CD4-positive, alpha-beta T cell treated with Interleukin-15 for 4 hours (primary cell): ENCODE measurements around the gene CRTC3.

Source experiments
- DNase-seq: peaks from one replicate; pipeline ENCODE4 v3.0.0-alpha.2; 2020; ENCODE audit warnings: low spot score

Gene CRTC3

DNA sequence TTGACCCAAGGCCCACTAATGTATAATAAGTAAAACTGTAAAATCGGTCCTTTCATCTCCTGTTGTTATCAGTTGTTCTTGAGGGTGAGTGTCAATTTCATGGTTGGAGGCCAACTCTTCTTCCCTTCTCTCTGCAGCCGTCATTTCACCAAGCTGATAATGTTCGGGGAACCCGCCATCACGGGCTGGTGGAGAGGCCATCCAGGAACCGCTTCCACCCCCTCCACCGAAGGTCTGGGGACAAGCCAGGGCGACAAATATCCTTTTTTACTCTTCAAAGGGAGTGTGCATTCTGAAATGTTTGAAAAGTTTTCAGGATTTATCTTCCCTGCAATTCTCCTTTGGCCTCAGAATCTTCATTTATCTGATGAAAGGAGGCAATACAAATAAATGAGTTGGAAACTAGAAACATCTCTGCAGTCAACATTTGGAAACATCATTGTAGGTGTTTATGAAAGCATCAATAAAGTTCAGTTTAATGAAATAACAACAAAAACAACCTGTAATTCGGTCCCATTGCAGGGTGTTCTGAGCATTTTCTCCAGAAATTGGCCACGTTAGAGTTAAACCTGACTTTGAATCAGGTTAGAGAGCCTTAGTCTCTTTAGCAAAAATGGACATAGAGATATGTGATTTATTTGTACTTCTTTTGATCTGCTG, 63.9 kb downstream of the CRTC3 start:
- no peak for DNase-seq

DNA sequence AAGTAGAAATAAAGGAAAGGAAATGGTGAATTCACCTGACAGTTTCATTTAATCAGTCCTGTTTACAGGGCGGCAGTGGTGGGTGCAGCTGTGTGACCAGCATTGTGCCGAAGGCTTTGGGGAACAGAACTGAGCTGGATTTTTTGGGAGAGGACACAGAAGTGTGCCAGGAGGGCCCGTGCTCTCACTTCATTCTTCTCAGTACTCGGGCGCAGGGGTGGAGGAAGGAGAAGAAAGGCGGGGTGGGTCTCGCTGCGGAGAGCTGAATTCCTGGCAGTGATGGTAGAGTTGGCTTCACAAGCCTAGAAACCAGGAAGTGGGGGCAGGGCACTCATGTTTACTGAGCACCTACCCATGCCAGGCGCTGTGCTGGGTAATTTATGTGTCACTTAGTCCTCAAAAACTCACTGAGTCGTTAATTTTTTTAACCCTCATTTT, 64.6 kb downstream of the CRTC3 start:
- peak; percentile 87 for DNase-seq

DNA sequence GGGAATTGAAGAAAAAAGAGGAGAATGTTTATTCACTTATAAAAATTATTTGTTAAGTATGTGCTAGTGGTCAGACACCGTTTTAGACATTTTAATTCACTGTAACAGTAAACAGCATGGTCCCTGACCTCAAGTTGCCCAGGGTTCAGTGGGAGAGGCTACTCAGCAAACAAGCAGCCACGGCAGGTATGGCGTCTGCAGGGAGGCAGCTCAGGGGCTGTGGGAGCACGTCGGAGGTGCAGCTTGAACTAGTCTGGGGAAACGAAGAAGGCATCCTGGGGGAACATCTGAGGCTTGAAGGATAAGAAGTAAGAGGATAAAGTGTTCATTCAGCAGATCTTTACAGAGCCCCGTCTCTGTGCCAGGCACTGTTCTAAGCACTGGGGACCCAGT, 66.0 kb downstream of the CRTC3 start:
- DNase-seq = no peak

DNA sequence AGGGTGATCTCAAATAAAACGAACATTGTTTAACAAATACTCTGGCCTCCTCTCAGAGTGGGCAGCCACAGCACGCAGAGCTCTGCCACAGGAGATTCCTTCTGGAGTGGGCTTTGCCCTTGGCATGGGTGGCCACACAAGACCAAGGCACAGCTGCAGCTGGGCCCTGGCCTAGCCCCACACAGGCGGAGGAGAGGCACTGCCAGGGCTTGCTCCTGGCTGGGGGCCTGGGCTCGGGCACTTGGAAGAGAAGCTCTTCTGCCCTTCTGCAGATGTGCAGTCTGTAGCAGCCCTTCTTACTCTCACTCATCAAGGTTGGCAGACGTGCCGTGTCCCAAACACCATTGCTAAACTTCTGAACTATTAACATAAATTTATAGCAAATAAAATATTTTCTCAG, 67.2 kb downstream of the CRTC3 start:
- DNase-seq = no peak

DNA sequence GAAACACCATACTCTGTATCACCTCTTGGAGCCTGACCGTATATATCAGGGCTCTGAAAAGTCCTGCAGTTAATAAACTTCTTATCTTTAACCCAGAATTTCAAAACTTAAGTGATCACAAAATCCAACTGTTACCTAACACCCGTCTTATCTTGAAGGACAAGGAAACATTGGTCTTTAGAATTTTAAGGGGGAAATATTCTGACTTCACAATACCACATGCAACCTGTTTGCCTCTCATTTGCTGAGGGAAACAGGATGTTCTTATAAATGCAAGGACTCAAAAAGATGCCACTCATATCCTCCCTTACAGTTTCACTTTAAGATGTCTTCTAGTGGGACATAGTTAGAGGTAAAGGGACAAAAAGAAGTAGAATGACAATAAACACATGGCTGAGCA, 67.9 kb downstream of the CRTC3 start:
- peak; percentile 22 for DNase-seq

DNA sequence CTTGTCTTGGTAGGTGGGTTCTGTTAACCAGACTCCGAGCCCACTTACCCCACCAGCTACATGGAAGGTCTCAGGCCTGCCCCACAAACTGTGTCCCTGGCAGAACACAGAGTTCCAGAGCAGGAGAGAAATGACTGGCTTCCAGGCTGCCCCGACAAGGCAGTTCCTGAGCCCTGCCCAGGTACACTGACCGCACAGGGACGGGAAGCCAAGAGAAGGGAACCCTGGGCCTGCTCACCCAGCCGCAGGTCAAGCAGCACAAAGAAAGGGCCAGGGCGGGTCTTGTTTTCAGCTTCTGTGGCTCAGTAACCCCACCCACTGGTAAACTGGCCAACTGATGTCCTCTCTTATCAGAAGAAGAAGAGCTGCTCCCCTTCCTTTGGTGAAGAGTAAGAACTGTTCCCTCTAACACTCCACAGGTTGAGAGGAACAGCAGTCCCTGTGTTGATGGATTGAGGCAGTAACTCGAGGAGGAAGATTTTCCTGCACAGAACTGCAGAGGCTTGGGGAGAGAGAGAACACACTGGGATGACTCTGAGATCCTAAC, 68.4 kb downstream of the CRTC3 start:
- DNase-seq = no peak

DNA sequence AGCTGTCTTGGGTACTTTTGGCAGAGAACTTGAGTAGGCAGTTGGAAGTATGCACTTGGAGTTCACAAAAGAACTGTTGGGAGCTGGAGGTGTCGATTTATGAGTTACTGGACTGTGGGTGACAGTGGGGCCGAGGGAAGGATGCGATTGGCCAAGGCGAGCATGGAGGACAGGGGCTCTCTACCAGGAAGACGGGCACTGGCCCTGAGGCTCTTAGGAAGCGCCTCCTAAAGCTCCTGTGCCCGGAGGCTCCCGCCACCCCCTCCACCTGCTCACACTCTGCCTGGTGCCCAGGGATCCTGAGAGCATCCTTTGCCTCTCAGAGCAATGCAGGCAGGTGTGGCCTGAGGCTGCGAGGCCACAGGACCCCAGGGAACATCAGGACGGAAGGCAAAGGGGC, 69.0 kb downstream of the CRTC3 start:
- no peak for DNase-seq

DNA sequence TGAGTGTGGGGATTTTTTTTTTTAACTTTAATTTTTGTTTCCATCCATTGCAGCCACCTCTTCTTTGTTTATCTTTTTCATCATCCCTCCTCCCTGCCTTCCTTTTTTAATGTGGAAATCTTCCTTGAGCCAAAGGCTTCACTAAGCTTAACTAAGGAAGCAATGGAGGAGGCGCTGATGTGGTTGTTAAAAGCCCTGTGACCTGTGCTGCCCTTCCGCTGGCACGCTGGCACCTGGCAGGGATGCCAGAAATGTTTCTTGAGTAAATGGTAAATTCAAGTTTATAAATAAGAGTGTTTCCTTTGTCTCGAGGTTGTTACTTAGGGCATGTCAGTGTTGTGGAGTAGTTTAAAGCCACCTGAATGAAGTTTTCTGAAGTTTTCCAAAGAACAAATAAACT, 69.4 kb downstream of the CRTC3 start:
- DNase-seq = no peak

DNA sequence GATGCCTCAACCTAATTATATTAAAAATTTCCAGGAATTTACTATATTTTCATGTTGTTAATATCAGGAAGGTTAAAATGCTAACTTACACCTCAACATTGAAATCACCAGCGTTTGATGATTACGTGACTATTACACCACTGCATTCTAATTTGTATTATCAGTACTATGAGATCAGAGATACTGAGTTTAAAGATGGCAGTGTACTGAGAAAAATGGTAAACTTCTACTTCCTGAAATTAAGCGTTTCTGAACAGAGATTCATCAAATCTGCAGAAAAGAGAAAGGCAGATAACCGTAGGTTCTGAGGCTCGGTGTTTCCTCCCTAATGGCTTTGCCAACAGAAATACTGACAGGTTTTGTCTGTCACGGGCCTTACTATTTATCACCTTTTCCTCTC, 69.9 kb downstream of the CRTC3 start:
- peak; percentile 25 for DNase-seq

DNA sequence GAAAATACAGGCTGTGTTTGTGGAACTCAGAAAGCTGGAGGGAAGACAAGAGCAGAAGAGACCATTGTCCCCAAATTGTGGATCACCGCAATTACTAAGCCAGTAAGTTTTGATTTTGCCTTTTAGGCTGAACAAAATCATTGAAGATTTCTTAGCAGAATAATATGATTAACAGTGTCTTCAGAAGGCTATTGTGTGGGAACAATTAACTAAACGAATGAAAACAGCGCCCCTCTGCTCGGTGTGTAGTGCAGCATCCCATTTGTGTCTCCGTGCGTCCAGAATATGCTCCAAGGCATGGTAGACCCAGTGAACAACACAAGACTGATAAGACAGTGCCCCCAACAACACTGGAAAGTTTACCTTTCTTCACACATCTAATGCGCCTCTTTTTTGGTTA, 71.2 kb downstream of the CRTC3 start:
- DNase-seq = no peak

DNA sequence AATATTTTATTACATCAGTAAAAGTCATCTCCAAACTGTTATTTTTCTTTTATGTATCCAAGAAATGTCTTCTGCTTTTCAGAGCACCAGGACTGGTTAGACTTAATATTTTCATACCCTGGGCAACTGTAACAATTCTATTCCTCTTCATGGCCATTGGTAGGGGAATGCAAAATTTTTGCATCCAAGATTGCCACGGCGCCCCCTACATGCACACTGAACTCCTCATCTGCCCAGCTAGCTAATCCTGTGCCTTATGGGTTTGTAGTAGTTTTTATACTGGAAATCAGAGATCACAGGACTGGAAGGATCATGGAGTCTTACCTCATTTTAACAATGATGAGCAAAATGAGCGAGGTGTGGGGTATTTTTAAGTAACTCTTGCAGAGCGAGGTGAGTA, 74.2 kb downstream of the CRTC3 start:
- DNase-seq = peak; percentile 59

DNA sequence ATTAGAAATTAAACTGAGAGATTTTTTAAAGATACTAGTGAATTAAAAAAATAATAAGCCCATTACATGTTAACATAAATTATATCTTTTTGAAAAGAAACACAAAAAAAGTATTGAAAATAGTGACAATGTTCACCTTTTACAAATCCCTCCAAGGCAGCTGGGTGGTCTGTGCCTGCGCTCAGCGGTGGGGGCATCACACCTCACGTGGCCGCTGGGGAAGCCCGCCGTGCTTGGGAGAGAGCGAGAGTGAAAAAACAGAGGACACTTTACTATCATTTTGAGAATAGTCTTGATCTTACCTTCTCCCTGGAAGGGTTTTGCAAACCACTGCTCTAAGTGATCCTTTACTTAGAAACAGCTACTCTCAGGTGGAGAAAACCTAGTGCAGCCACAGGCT, 76.9 kb downstream of the CRTC3 start:
- no peak for DNase-seq

DNA sequence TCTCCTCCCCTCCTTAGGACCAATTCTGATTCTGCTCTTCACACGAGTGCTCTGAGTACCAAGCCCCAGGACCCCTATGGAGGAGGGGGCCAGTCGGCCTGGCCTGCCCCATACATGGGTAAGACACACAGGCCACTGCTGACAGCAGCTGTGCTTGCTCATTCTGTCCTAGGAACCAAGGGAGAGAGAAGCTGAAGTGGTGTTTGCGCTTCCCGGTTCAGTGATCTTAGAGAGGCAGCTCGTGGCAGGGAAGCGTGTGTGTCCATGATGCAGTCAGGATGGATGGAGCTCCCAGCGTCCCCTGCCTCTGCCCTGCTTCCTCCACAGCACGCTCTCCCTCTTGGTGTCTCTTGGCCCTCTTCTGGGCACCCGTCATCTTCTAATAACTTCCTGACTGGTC, 77.6 kb downstream of the CRTC3 start:
- no peak for DNase-seq

DNA sequence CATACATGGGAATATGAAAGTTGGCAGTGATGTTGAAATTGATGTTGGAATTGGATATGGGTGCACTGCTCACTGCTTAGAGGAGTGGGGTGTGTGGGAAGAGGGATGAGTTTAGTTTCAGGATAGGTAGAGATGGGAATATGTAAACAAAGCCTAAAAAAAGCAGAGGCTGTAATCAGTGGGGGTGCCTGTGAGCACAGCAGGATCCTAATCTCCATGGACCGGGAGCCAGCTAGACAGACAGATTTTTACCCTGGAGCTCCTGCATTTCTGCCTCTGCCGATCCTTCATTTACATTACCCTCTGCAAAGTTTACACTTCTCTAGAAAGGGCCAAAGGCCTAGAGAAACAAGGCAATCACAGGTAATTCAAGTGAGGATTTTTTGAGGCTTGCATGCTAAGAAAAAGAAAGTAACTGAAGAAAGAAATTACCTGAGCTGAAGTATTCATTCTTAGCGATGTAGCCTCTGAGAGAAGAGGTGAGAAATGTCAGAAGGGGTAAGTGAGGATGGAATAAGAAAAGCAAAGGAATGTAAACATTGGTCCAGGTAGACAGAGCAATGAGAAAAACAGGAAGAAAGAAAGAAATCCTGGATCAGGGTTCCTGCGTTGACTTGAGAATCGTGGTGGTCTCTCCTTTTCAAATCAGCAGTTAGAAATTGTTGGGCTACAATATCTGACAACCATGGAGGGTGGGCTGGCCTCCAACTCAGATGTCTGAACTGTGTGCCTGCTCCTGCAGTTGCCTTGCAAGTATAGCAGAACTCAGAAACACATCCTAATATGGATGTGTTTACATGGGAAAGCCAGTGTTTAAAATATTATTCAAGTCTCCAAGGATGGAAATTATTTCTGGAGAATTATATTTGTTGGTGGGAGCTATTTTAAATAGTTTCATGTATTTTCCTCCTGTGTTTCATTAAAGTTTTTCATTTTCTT, 79.8 kb downstream of the CRTC3 start:
- no peak for DNase-seq

DNA sequence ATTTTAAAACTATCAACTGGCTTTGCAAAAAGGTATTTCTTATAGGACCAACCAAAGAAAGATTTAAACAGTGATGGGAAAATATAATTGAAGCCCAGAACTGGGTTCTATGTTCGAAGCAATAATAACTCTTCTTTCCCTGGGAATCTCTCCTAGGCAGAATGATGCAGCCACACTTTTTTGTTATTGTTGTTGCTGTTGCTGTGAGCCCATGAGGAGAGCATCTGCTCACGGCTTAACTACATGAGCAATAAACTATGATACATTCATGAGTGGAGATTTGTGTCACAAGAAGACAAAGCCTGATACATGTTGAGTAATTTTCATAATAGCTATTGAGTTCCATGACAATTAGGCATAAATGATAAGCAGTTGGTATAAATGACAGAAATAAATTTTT, 80.5 kb downstream of the CRTC3 start:
- no peak for DNase-seq

DNA sequence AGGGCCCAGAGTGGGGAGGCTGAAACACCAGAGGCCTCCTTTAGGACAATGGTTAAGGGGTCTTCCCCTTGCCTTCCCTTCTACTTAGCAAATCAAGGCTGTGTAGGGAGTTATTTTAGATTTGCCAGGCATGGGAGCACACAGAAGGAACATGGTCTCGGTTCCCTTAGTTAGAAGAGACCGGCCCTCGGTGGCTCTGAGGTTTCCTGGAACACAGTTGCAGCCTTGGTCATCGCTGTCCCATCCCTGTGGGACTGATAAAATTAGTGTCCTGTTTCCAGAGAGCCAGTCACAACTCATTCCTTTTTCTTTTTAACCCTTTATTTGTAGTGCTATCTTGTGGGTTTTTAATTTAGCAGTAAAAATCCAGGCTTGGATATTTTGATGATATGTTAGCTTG, 81.4 kb downstream of the CRTC3 start:
- DNase-seq = no peak

DNA sequence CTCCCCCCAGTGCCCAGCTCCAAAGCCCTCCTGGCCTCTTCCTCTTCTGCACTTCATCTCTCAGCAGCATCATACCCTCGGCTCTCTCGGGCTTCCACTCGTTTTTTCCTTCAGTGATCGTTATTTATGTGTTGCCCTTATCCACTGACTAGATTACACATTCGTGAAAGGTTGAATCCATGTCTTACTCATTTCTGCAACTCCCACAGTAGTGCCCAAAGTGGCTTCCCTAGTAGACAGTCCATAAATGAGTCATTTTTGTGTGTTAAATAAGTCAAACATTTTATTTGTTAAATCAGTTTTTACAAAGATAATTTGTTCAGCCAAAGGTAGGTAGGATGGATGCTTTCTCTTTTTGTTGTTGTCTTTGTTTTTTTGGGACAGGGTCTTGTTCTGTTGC, 87.4 kb downstream of the CRTC3 start:
- DNase-seq = no peak

DNA sequence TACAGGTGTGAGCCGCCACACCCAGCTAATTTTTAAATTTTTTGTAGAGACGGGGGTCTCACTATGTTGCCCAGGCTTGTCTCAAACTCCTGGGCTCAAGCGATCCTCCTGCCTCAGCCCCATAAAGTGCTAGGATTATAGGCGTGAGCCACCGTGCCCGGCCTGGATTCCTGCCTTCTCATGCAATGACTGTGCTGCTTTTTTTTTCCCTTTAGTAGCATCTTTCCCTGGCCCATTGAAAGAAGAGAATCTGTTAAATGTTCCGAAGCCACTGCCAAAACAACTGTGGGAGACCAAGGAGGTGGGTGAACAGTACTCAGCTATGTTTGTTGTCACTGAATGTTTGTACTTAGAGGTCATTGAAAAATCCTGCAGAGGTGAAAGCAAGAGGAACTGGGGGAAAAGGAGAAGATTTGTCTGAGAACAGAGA, 88.0 kb downstream of the CRTC3 start:
- DNase-seq = no peak

DNA sequence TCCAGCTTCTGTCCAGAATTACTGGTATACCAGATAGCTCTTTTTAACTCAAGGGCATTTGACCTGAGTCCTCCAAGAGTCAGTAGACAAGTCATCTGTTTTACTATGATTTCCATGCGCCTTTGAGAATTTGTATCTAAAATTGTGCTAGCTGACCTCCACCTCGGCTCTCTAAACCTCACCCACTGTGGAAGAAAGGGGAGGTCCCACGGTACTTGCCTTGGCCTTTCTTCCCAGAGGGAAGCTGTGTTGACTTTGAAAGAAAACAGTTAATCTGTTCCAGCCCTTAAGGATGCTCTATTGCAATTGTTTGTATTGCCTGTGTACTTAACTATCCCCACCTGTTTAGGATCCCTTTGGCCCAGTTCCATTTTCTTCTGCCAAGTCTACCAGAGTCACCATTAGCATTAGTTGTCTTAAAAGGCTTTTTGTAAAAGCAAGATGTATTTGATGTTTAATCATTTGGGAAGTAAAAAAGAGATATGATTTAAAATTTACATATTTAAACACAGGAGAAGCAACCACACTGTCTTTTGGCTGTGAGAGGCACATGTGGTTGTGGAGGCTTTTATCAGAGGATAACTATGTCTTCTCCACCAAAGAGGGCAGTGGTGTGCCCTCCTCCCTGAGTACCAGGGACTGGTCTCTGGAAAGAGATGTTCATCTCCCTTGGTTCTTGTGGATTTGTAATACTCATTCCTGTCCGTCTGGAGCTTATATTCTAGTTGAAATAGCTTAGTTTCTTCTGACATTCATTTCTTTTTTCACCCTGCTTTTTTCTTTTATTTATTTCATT, 88.8 kb downstream of the CRTC3 start:
- DNase-seq = no peak

DNA sequence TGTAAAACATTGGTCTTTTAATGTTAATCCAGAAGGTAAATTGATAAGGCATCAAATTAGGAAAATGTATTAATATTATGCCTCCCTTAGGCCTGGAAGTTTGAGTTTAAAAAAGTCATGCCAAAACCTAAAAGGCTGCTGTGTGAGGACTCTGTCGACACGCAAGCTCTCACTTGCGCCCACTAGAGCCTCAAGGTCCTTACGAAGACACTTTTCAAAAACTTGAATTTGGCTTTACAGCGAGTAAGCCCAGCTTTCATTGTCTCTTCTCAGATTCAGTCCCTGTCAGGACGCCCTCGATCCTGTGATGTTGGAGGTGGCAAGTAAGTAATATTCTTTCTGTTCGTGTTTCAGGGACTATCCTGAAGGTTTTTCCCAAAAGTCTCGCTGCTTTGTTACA, 89.7 kb downstream of the CRTC3 start:
- DNase-seq = no peak

DNA sequence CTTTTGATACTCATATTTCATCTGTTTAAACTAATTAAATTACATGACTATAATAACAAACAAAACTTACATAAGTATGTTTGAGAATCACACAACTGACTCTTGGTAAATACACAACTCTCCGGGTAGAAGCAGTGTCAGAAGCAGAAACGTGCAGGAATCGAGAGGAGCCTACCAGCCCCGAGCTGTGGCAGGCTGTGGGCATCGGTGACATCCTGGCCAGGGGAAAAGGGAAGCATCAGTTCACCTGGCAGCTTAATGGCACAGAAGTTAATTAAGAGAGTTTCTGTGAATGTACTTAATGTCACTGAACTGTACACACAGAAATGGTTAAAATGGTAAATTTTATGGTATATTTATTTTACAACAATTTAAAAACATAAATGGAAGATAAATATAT, 90.2 kb downstream of the CRTC3 start:
- DNase-seq = no peak

DNA sequence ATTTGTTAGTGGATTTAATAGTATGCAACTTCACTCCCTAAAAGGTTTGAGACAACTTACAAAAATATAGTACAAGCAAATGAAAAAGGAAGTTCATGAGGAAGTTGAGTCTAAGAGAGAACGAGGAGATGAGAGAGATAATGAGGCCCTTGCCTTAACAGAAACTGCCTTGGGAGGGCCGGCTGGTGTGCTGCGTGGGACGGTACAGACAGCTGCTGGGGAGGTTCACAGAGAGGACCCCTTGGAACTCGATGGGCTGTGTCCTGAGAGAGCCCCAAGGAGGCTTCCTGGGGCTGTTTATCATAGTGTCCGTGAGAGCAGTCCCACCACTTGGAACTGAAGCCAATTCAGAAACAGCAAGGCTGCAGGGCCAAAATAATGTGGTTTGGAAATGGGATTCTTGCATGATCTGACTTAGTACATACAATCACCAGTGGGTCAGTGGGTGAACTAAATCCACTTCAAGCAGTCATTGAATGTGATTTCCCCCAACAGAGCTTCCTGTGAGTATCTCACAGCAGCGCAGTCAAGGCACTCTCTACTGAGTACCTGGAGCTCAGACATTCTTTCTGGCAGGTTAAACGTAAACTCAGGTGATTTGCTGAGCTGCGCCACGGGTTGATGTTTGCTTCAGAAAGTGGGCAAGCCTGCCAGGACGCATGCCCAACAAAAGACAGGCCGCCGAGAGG, 90.8 kb downstream of the CRTC3 start:
- no peak for DNase-seq
